GM12874 (cell line): ENCODE measurements around the gene TCP10L.

ENCODE experiments used
- TF ChIP-seq, protein P1 (sequence below): IDR thresholded peaks from 2 replicates; pipeline ENCODE4 v1.5.1; 2011; ENCODE audit warnings: low read depth, mild to moderate bottlenecking, control low read depth, low read length, moderate library complexity; ENCODE audit not compliant: insufficient read depth

The TCP10L gene

DNA sequence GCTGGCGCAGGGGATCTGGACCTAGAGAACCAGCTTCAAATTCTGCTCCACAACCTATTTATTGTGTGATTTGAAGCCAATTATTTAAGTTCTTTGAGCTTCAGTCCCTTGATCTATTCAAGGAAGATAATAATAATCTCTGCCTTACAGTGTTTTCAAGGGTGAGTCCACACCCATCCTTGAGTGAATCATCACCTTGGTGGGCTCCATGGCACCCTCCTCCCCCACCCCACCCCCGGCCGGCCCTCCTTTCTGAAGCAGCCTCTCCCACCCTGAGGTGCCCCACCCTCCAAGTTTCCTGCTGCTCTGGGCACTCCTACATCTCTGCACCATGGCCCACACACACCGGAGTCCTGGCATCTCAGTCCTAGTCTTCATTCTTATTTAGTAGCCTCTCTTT, 38.3 kb downstream of the TCP10L start:
- TF ChIP-seq, protein P1, sequence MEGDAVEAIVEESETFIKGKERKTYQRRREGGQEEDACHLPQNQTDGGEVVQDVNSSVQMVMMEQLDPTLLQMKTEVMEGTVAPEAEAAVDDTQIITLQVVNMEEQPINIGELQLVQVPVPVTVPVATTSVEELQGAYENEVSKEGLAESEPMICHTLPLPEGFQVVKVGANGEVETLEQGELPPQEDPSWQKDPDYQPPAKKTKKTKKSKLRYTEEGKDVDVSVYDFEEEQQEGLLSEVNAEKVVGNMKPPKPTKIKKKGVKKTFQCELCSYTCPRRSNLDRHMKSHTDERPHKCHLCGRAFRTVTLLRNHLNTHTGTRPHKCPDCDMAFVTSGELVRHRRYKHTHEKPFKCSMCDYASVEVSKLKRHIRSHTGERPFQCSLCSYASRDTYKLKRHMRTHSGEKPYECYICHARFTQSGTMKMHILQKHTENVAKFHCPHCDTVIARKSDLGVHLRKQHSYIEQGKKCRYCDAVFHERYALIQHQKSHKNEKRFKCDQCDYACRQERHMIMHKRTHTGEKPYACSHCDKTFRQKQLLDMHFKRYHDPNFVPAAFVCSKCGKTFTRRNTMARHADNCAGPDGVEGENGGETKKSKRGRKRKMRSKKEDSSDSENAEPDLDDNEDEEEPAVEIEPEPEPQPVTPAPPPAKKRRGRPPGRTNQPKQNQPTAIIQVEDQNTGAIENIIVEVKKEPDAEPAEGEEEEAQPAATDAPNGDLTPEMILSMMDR = no peak

DNA sequence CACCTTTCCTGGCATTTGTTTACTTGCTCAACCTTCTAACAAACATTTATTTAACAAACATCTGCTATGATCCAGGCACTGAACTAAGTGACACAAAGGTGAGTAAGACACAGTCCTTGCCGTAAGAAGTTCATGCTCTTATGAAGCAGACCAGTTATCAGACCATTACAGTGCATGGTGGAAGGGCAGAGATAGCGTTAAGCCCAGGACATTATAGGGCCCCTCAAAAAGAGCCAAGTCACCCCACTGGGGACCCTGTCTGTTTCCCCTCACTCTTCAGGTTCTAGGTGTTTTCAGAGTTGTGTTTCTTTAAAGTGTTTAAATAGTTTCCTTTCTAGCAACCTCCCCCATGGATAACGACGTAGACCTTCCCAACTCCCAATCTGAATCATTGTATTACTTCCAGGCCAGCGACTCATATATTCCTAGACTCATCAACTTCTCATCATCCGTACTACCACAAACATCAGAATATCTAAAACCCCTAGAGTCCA, 39.3 kb downstream of the TCP10L start:
- TF ChIP-seq, protein P1 = no peak

GRCh38 chr21:32544697-32545096, 40.6 kb downstream of the TCP10L start:
- TF ChIP-seq, protein P1 = no peak

- TF ChIP-seq, protein P1 = no peak
Measured at GRCh38 chr21:32543975-32544374, 41.3 kb downstream of the TCP10L start.

DNA sequence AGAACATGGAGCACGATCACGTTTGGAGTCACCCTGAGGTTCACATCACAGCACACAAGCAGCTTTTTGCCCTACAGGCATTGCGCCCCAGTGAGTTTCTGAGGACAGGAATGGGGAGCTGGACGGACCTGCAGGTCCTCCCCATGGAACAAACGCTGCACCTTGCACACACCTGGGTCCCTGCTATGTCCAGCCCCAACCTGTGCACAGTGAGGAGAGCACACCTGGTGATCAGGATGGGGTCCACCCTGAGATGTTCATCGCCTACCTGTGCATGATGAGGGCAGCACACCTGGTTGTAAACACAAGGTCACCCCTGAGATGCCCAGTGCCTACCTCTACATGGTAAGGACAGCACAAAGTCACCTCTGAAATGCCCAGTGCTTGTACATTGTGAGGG, 45.9 kb downstream of the TCP10L start:
- TF ChIP-seq, protein P1 = no peak

GRCh38 chr21:32538147-32538792, 47.1 kb downstream of the TCP10L start:
- TF ChIP-seq, protein P1 = no peak

GRCh38 chr21:32537569-32537881, 47.8 kb downstream of the TCP10L start:
- TF ChIP-seq, protein P1 = no peak
